ENCODE measurements around the gene SLC11A1. TPM values are rescaled to one million over a fixed set of nuclear protein-coding genes. Genes with fewer than 3 reads are reported as not detected.

The SLC11A1 gene
- total RNA-seq, 2 donors from 2014 or later: 8.7 to 22.1 TPM

DNA sequence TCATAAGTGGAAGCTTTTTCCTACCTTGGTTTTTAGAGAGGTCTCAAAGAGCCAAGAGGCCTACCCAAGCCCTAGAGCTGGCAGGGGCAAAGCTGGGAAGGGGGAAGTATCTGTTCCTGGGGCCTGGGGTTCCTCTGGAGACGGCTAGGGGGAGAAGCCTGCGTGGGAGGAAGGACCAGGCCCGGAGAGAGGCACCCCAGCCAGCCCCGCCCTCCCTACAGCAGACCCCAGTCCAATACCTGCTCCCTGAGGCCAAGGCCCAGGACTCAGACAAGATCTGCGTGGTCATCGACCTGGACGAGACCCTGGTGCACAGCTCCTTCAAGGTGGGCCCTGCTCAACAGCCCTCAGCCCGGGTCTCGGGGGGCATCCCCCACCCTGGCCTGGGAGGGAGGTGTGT is 19.8 kb downstream of the SLC11A1 start:
- peaks cover 36% of the 10 kb centered on the region for H3K36me3 ChIP-seq
- H3K9me3 ChIP-seq: no peaks in the 10 kb centered on the region
- peak overlapping the region in 1 of 2 donors; percentile 96 for H3K4me3 ChIP-seq
- TF ChIP-seq CTCF (IDR thresholded peaks at IDR 0.05): no peak
- no peaks in the 10 kb centered on the region for H3K27me3 ChIP-seq
- peaks cover 0 to 73% of the 10 kb centered on the region in 2 donors for H3K4me1 ChIP-seq
- H3K27ac ChIP-seq: peak overlapping the region; percentile 98 to 99
- no peak for DNase-seq (ENCODE audit: low spot score)

DNA sequence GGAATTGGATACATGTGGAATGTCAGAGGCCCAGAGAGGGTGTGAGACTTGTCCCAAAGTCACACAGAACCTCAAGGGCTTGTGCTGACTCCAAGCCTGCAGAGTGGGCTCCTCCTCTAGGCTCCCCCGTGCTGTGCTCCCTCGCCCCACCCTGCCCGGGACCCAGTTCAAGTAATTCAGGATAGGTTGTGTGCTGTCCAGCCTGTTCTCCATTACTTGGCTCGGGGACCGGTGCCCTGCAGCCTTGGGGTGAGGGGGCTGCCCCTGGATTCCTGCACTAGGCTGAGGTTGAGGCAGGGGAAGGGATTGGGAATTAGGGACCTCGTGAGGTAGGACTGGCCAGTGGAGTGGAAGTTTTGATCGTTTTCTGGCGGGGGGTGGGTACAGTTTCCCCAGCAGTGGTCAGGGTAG is 20.4 kb downstream of the SLC11A1 start:
- no peak for TF ChIP-seq CTCF (IDR thresholded peaks at IDR 0.05)
- Histone ChIP-seq H3K4me3 (no peak overlapping the region), H3K27me3 (no peaks in the 10 kb centered on the region), H3K9me3 (no peaks in the 10 kb centered on the region), H3K36me3 (peaks cover 36% of the 10 kb centered on the region), H3K4me1 (peaks cover 0 to 73% of the 10 kb centered on the region in 2 donors), H3K27ac (peak overlapping the region; percentile 98 to 99)
- DNase-seq (ENCODE audit: low spot score): no peak

DNA sequence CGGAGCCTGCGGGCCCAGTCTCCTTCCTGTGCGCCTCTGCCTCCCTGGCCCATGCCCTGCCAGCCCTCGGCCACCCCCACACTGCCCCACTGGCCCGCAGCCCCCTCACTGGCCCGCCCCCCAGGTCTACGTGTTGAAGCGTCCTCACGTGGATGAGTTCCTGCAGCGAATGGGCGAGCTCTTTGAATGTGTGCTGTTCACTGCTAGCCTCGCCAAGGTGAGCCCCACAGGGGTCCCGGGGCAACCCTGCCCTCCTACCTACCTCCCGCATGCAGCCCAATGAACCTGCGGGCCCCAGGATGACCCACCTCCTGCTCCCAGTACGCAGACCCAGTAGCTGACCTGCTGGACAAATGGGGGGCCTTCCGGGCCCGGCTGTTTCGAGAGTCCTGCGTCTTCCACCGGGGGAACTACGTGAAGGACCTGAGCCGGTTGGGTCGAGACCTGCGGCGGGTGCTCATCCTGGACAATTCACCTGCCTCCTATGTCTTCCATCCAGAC is 20.9 kb downstream of the SLC11A1 start:
- peaks cover 0 to 72% of the 10 kb centered on the region in 2 donors for H3K4me1 ChIP-seq
- peaks cover 36% of the 10 kb centered on the region for H3K36me3 ChIP-seq
- peak overlapping the region in 1 of 2 donors; percentile 98 for H3K27ac ChIP-seq
- H3K9me3 ChIP-seq: no peaks in the 10 kb centered on the region
- no peak for TF ChIP-seq CTCF (IDR thresholded peaks at IDR 0.05)
- no peak overlapping the region for H3K4me3 ChIP-seq
- no peak for DNase-seq (ENCODE audit: low spot score)
- H3K27me3 ChIP-seq: no peaks in the 10 kb centered on the region

GRCh38 chr2:218403810-218404209 is 21.7 kb downstream of the SLC11A1 start:
- TF ChIP-seq CTCF (IDR thresholded peaks at IDR 0.05): no peak
- Histone ChIP-seq H3K27ac (peak overlapping the region in 1 of 2 donors; percentile 88), H3K4me1 (peaks cover 0 to 66% of the 10 kb centered on the region in 2 donors)

GRCh38 chr2:218404351-218405085 is 22.4 kb downstream of the SLC11A1 start:
- no peak for DNase-seq (ENCODE audit: low spot score)
- H3K4me1 ChIP-seq: peaks cover 0 to 61% of the 10 kb centered on the region in 2 donors
- no peak overlapping the region for H3K4me3 ChIP-seq
- no peaks in the 10 kb centered on the region for H3K27me3 ChIP-seq
- TF ChIP-seq CTCF (IDR thresholded peaks at IDR 0.05): no peak
- H3K9me3 ChIP-seq: no peaks in the 10 kb centered on the region
- peaks cover 36% of the 10 kb centered on the region for H3K36me3 ChIP-seq
- H3K27ac ChIP-seq: peak overlapping the region; percentile 88 to 90

More at GRCh38 chr2:218403810-218404209, 21.7 kb downstream of the SLC11A1 start:
- no peaks in the 10 kb centered on the region for H3K27me3 ChIP-seq
- H3K9me3 ChIP-seq: no peaks in the 10 kb centered on the region
- DNase-seq (ENCODE audit: low spot score): no peak
- H3K4me3 ChIP-seq: no peak overlapping the region
- H3K36me3 ChIP-seq: peaks cover 36% of the 10 kb centered on the region

Measured in right atrium auricular region (tissue), 2 donors.